H1 (cell line): ENCODE measurements around the gene GRIFIN. TPM values are rescaled to one million over a fixed set of nuclear protein-coding genes. Genes with fewer than 3 reads are reported as not detected.

Source experiments
- CTCF ChIA-PET: fragments of 300-600 bp; sonication (Branson Sonifier 250); formaldehyde crosslinking; loops from one replicate; lab custom pipeline; 2021; ENCODE audit not compliant: partially characterized antibody; lab: Charles Lee
- POLR2A ChIA-PET: fragments of 300-600 bp; sonication (Branson Sonifier 250); formaldehyde crosslinking; loops from one replicate; lab custom pipeline; 2021; ENCODE audit warnings: inconsistent platforms; ENCODE audit not compliant: partially characterized antibody; lab: Charles Lee
- DNase-seq, 2 experiments: peaks; one replicate each; pipeline versions ENCODE4 v3.0.0 to v3.0.0-alpha.2; 2010 to 2022; ENCODE audit warnings: low spot score in 2 of 2, low read depth in 1 of 2, mixed read lengths in 1 of 2
- FAIRE-seq: peaks from 2 replicates; lab custom pipeline; 2011; peaks lifted over from hg19 to GRCh38; lab: Jason Lieb, UNC
- H2AFZ ChIP-seq: 2 replicates; pipeline ENCODE4 v1.8.1; 2012; ENCODE audit warnings: low read length, inconsistent platforms
- H2AK5ac ChIP-seq: 2 replicates; pipeline ENCODE4 v1.6.1; 2013; ENCODE audit warnings: low read depth, low read length
- H2BK120ac ChIP-seq: replicated peaks from 2 replicates; pipeline ENCODE3; 2013; ENCODE audit warnings: low read depth, low read length, inconsistent platforms
- H2BK12ac ChIP-seq: 2 replicates; pipeline ENCODE4 v1.6.1; 2013; ENCODE audit warnings: low read depth, low read length
- H2BK15ac ChIP-seq: 2 replicates; pipeline ENCODE4 v1.6.1; 2013; ENCODE audit warnings: low read length
- H2BK20ac ChIP-seq: 2 replicates; pipeline ENCODE4 v1.6.1; 2013; ENCODE audit warnings: low read length
- H2BK5ac ChIP-seq: 2 replicates; pipeline ENCODE4 v1.6.1; 2013; ENCODE audit warnings: low read depth, low read length
- H3K14ac ChIP-seq: 2 replicates; pipeline ENCODE4 v1.6.1; 2013; ENCODE audit warnings: inconsistent platforms; ENCODE audit not compliant: insufficient read length
- H3K18ac ChIP-seq: 2 replicates; pipeline ENCODE4 v1.6.1; 2013; ENCODE audit warnings: low read length; ENCODE audit errors: extremely low read depth
- H3K23ac ChIP-seq: 2 replicates; pipeline ENCODE4 v1.6.1; 2013; ENCODE audit warnings: inconsistent platforms; ENCODE audit not compliant: insufficient read length
- H3K23me2 ChIP-seq: 2 replicates; pipeline ENCODE4 v1.6.1; 2013; ENCODE audit warnings: low read depth, low read length
- H3K27ac ChIP-seq: 2 replicates; pipeline ENCODE4 v1.6.1; 2011; ENCODE audit warnings: low read depth, low read length, inconsistent platforms
- H3K27me3 ChIP-seq, 4 experiments: replicated peaks in 1 of 4; 1 replicate in 1 of 4; 2 replicates in 3 of 4; pipeline versions ENCODE4 v1.6.1 to v1.8.1; 2011 to 2013; ENCODE audit warnings: low read length in 3 of 4, mild to moderate bottlenecking in 3 of 4, inconsistent platforms in 2 of 4, mixed read lengths in 2 of 4, moderate library complexity in 1 of 4; ENCODE audit not compliant: control insufficient read depth in 3 of 4, insufficient read depth in 3 of 4; ENCODE audit errors: extremely low read depth in 1 of 4
- H3K36me3 ChIP-seq, 4 experiments: 2 replicates each; pipeline versions ENCODE4 v1.6.1 to v1.8.1; 2011 to 2013; ENCODE audit warnings: mild to moderate bottlenecking in 4 of 4, low read length in 3 of 4, moderate library complexity in 2 of 4, control low read depth in 1 of 4, inconsistent platforms in 1 of 4; ENCODE audit not compliant: insufficient read depth in 4 of 4, control insufficient read depth in 2 of 4
- H3K4ac ChIP-seq: replicated peaks from 2 replicates; pipeline ENCODE3; 2013; ENCODE audit warnings: low read length, low read depth, mixed read lengths, inconsistent platforms; ENCODE audit not compliant: insufficient read length
- H3K4me1 ChIP-seq, 4 experiments: replicated peaks in 1 of 4; 1 replicate in 1 of 4; 2 replicates in 3 of 4; pipeline versions ENCODE4 v1.6.1 to v1.8.1; 2011 to 2013; ENCODE audit warnings: low read length in 3 of 4, inconsistent platforms in 2 of 4, mixed read lengths in 1 of 4; ENCODE audit not compliant: insufficient read depth in 4 of 4, control insufficient read depth in 3 of 4
- H3K4me2 ChIP-seq, 2 experiments: 2 replicates each; pipeline versions ENCODE4 v1.6.1 to v1.8.1; 2011 to 2013; ENCODE audit warnings: low read depth in 2 of 2, low read length in 2 of 2, control low read depth in 1 of 2, inconsistent platforms in 1 of 2, mild to moderate bottlenecking in 1 of 2; ENCODE audit not compliant: insufficient read depth in 1 of 2
- H3K4me3 ChIP-seq, 4 experiments: fragments of 200-600, 300-600 bp in 1 of 4; sonication (generic), shearing (Covaris generic), sonication (Bioruptor Twin) in 1 of 4; 2 replicates each; pipeline versions ENCODE4 v1.5.1 to v1.8.1; 2011 to 2016; ENCODE audit warnings: low read length in 4 of 4, low read depth in 3 of 4, control low read depth in 2 of 4, inconsistent platforms in 2 of 4, mild to moderate bottlenecking in 2 of 4, mixed read lengths in 1 of 4, moderate library complexity in 1 of 4; ENCODE audit not compliant: insufficient read depth in 2 of 4; ENCODE audit errors: extremely low read depth in 1 of 4
- H3K56ac ChIP-seq: replicated peaks from 2 replicates; pipeline ENCODE3; 2013; ENCODE audit warnings: low read depth, mild to moderate bottlenecking, mixed read lengths, low read length, inconsistent platforms; ENCODE audit not compliant: insufficient read length
- H3K79me1 ChIP-seq: 2 replicates; pipeline ENCODE4 v1.6.1; 2013; ENCODE audit warnings: low read depth, low read length, control low read depth
- H3K79me2 ChIP-seq, 2 experiments: 2 replicates each; pipeline versions ENCODE4 v1.6.1 to v1.8.1; 2012 to 2013; ENCODE audit warnings: low read length in 2 of 2, mild to moderate bottlenecking in 2 of 2, inconsistent platforms in 1 of 2; ENCODE audit not compliant: insufficient read depth in 2 of 2, control insufficient read depth in 1 of 2
- H3K9ac ChIP-seq, 4 experiments: replicated peaks in 1 of 4; 1 replicate in 1 of 4; 2 replicates in 3 of 4; pipeline versions ENCODE4 v1.6.1 to v1.8.1; 2011 to 2013; ENCODE audit warnings: low read depth in 3 of 4, low read length in 3 of 4, control low read depth in 2 of 4, mild to moderate bottlenecking in 2 of 4, moderate library complexity in 2 of 4, inconsistent platforms in 1 of 4; ENCODE audit errors: extremely low read depth in 1 of 4
- H3K9me3 ChIP-seq, 2 experiments: 2 replicates each; pipeline versions ENCODE4 v1.6.1 to v1.8.1; 2012 to 2013; ENCODE audit warnings: mild to moderate bottlenecking in 2 of 2, moderate library complexity in 2 of 2, control low read depth in 1 of 2, inconsistent platforms in 1 of 2, low read depth in 1 of 2, low read length in 1 of 2, mixed read lengths in 1 of 2; ENCODE audit not compliant: insufficient read depth in 2 of 2
- H4K20me1 ChIP-seq, 2 experiments: replicated peaks in 1 of 2; 2 replicates each; pipeline versions ENCODE3 to v1.8.1; 2011 to 2013; ENCODE audit warnings: inconsistent platforms in 2 of 2, low read length in 2 of 2, mild to moderate bottlenecking in 1 of 2; ENCODE audit not compliant: insufficient read depth in 2 of 2, control insufficient read depth in 1 of 2
- H4K5ac ChIP-seq: 2 replicates; pipeline ENCODE4 v1.6.1; 2013; ENCODE audit warnings: low read length, low read depth, mixed read lengths, inconsistent platforms; ENCODE audit not compliant: insufficient read length
- H4K8ac ChIP-seq: 2 replicates; pipeline ENCODE4 v1.8.0; 2013; ENCODE audit warnings: mild to moderate bottlenecking, moderate library complexity, low read length, inconsistent platforms; ENCODE audit not compliant: insufficient read depth; ENCODE audit errors: extremely low read depth
- H4K91ac ChIP-seq: replicated peaks from 2 replicates; pipeline ENCODE3; 2013; ENCODE audit warnings: low read length, mixed read lengths, inconsistent platforms; ENCODE audit not compliant: insufficient read length
- CHD1 ChIP-seq: IDR thresholded peaks from 2 replicates; pipeline ENCODE4 v1.6.1; 2012; ENCODE audit warnings: low read depth, low read length, improper control_type of control experiment
- EP300 ChIP-seq, 2 experiments: IDR thresholded peaks; 1 replicate in 1 of 2; 2 replicates in 1 of 2; pipeline ENCODE4 v1.6.1; 2011 to 2012; ENCODE audit warnings: low read depth in 2 of 2, low read length in 2 of 2, mild to moderate bottlenecking in 2 of 2, borderline replicate concordance in 1 of 2, inconsistent platforms in 1 of 2, moderate library complexity in 1 of 2
- GABPA ChIP-seq: IDR thresholded peaks from 2 replicates; pipeline ENCODE4 v1.6.1; 2011; ENCODE audit warnings: mild to moderate bottlenecking, low read length, moderate library complexity, borderline replicate concordance; ENCODE audit not compliant: insufficient read depth
- JUND ChIP-seq: IDR thresholded peaks from 2 replicates; pipeline ENCODE4 v1.6.1; 2011; ENCODE audit warnings: mild to moderate bottlenecking, improper control_type of control experiment, low read length
- KDM1A ChIP-seq: fragments of 200-600, 300-600 bp; sonication (generic); IDR thresholded peaks from 2 replicates; pipeline ENCODE4 v1.7.1; 2016; ENCODE audit warnings: mild to moderate bottlenecking, low read length, borderline replicate concordance
- MAFK ChIP-seq: IDR thresholded peaks from 2 replicates; pipeline ENCODE4 v1.6.1; 2012; ENCODE audit warnings: low read depth, mild to moderate bottlenecking, improper control_type of control experiment, low read length
- RAD21 ChIP-seq, 2 experiments: IDR thresholded peaks in 1 of 2; conservative IDR thresholded peaks in 1 of 2; 2 replicates each; pipeline ENCODE4 v1.6.1; 2011; ENCODE audit warnings: low read depth in 2 of 2, low read length in 2 of 2, improper control_type of control experiment in 1 of 2, inconsistent platforms in 1 of 2, mild to moderate bottlenecking in 1 of 2, moderate library complexity in 1 of 2
- RBBP5 ChIP-seq: IDR thresholded peaks from 2 replicates; pipeline ENCODE4 v1.7.1; 2012; ENCODE audit warnings: low read depth, mild to moderate bottlenecking, inconsistent platforms, low read length, moderate library complexity, borderline replicate concordance
- SRF ChIP-seq: IDR thresholded peaks from 2 replicates; pipeline ENCODE4 v1.6.1; 2011; ENCODE audit warnings: mild to moderate bottlenecking, low read depth, low read length, moderate library complexity
- TAF1 ChIP-seq: IDR thresholded peaks from 2 replicates; pipeline ENCODE4 v1.6.1; 2011; ENCODE audit warnings: mild to moderate bottlenecking, low read depth, low read length
- YY1 ChIP-seq: IDR thresholded peaks from 2 replicates; pipeline ENCODE4 v1.6.1; 2011; ENCODE audit warnings: low read depth, mild to moderate bottlenecking, low read length
- ZNF274 ChIP-seq: IDR thresholded peaks from 2 replicates; pipeline ENCODE4 v1.7.0; 2012; ENCODE audit warnings: low read length, borderline replicate concordance; ENCODE audit errors: extremely low read depth
- WGBS, 2 experiments: shearing (Covaris generic) in 1 of 2; methylation state at CpG; one replicate each; pipeline versions ENCODE4 v1.1.6 to v1.1.7; 2013 to 2015; ENCODE audit warnings: low lambda C conversion rate in 2 of 2, mixed read lengths in 2 of 2, inconsistent platforms in 1 of 2, low coverage in 1 of 2, missing lambda C conversion rate in 1 of 2; ENCODE audit not compliant: insufficient replicate concordance in 2 of 2, insufficient coverage in 1 of 2, insufficient read length in 1 of 2; ENCODE audit errors: extremely low coverage in 1 of 2, missing lambda C conversion rate in 1 of 2; 5-methylcytosine and 5-hydroxymethylcytosine counted together
- polyA plus RNA-seq, 7 experiments: library from polyadenylated mRNA; depleted of rRNA in 3 of 7; stranded (reverse) in 5 of 7; unstranded in 2 of 7; fragments of >200 nt in 5 of 7; fragments of 200-250 nt in 2 of 7; gene quantifications; 1 replicate in 5 of 7; 2 replicates in 1 of 7; 4 replicates in 1 of 7; pipeline versions ENCODE4 v1.2.1 to v1.2.3, GENCODE V29; 2011 to 2013; ENCODE audit warnings: missing spikeins in 2 of 7, mixed read lengths in 2 of 7
- total RNA-seq: library from RNA; stranded (reverse); fragmentation: NEBNext Ultra II Directional; extraction: Animal tissue kit (Norgen Biotek cat#: 25700); gene quantifications from 2 replicates; pipeline ENCODE4 v1.2.1, GENCODE V29; 2021

The GRIFIN gene
- total and polyA plus RNA-seq, 2 of the 8 experiments (the other 6 are each of a cell fraction or from before 2014, with no cell fraction given), result not detected

DNA sequence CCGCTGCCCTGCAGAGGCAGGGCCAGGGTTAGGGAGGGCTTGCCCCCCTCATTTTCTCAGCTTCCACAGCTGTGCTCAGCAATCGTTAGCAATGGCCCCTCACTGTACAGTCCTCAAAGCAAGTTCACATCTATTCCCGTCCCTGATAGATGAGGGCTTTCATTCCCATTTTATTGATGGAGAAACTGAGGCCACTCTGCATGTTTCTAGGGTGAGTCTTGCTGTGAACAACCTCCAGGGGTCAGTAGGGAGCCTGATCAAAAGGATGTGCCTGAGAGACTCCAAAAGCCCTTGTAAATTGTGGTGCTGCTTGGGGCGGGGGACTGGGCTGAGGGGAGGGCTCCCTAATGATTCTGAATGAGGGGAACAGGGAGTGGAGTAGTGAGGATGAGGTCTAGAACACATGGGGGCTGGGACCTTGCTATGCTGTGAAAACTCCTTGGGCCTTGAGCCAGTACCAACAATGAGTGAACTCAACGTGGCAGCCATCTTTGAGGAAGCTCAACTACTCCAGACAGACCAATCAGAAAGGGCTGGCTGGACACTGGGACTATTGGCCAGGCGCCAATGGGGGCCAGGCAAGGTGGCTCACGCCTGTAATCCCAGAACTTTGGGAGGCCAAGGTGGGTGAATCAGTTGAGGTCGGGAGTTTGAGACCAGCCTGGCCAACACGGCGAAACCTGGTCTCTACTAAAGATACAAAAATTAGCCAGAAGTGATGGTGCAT lies 6.7 kb upstream of the GRIFIN start:
- FAIRE-seq (no peak), DNase-seq (no peak)
- H3K27me3 ChIP-seq, result no peaks in the 10 kb centered on the region
- no peak overlapping the region for H2AK5ac ChIP-seq
- CTCF ChIA-PET, result interaction anchor here (0.6 to 3.1 kb wide), 9 partner anchors 13 to 68 kb away, joined by 3 to 23 read pairs (median 4); no protein-coding TSS in a partner anchor
- no peak overlapping the region for H3K4me3 ChIP-seq
- no peak overlapping the region for H3K9ac ChIP-seq
- H3K18ac ChIP-seq, result no peak overlapping the region
- no peak overlapping the region for H3K14ac ChIP-seq
- H3K4ac ChIP-seq, result no peak overlapping the region
- no peak overlapping the region for H2BK5ac ChIP-seq
- H2AFZ ChIP-seq, result no peak overlapping the region
- no peaks in the 10 kb centered on the region; a peak in 1 of 4 replicates for H3K9me3 ChIP-seq
- no peak overlapping the region for H3K27ac ChIP-seq
- H2BK15ac ChIP-seq, result no peak overlapping the region
- H3K56ac ChIP-seq, result no peak overlapping the region
- H2BK20ac ChIP-seq, result no peak overlapping the region
- H3K79me1 ChIP-seq, result no peaks in the 10 kb centered on the region
- POLR2A ChIA-PET, result interaction anchor here (1.4 kb wide), 1 partner anchor 12 kb away, joined by 5 read pairs; no protein-coding TSS in a partner anchor
- no peaks in the 10 kb centered on the region for H4K20me1 ChIP-seq
- H3K36me3 ChIP-seq, result no peaks in the 10 kb centered on the region
- H3K79me2 ChIP-seq, result no peaks in the 10 kb centered on the region
- no peak overlapping the region for H4K91ac ChIP-seq
- no peak overlapping the region for H4K8ac ChIP-seq
- no peak overlapping the region for H3K23ac ChIP-seq
- peaks cover 0 to 6% (median 2%) of the 10 kb centered on the region in 4 experiments; a peak in 4 of 7 replicates for H3K4me1 ChIP-seq
- WGBS, 2 experiments, result 88% methylated on average over 10 of the region's 10 CpGs; no CpG with 5 or more reads in 1 of the 2 experiments
- H3K4me2 ChIP-seq, result no peak overlapping the region
- H4K5ac ChIP-seq, result no peak overlapping the region
- H3K23me2 ChIP-seq, result no peaks in the 10 kb centered on the region; the same call in 1 of the 2 replicates
- H2BK120ac ChIP-seq, result no peak overlapping the region
- no peak overlapping the region for H2BK12ac ChIP-seq
- TF ChIP-seq MAFK (no peak), ZNF274 (no peak), KDM1A (peak; percentile 95), JUND (no peak), EP300 (IDR thresholded peaks at IDR 0.05; ENCODE audit: borderline replicate concordance in 1 of 2, low read depth in 2 of 2, low read length in 2 of 2) (no peak), YY1 (peak; percentile 79), RBBP5 (no peak), SRF (no peak), GABPA (no peak), TAF1 (no peak), CHD1 (no peak), RAD21 (IDR thresholded peaks at IDR 0.05 in 1 of 2, conservative IDR thresholded peaks at IDR 0.05 in 1 of 2; ENCODE audit: low read depth in 2 of 2, low read length in 2 of 2) (peak in 1 of 2 experiments; percentile 33; a peak in 1 of 4 replicates)
